Endodermal cell (in vitro differentiated cells): ENCODE results near the gene TBC1D2B. TPM values are rescaled to one million over a fixed set of nuclear protein-coding genes. Genes with fewer than 3 reads are reported as not detected.

Source experiments
- DNase-seq: peaks from one replicate; pipeline ENCODE4 v3.0.0-alpha.2; 2017
- H3K27ac ChIP-seq: 2 replicates; pipeline ENCODE4 v1.5.1; 2013; ENCODE audit warnings: mild to moderate bottlenecking, low read depth, low read length, moderate library complexity
- H3K27me3 ChIP-seq: 2 replicates; pipeline ENCODE4 v1.6.1; 2013; ENCODE audit warnings: mild to moderate bottlenecking, low read length, moderate library complexity; ENCODE audit not compliant: insufficient read depth, control insufficient read depth, poor library complexity, severe bottlenecking
- H3K36me3 ChIP-seq: 2 replicates; pipeline ENCODE4 v1.7.0; 2013; ENCODE audit warnings: mild to moderate bottlenecking, low read length, moderate library complexity; ENCODE audit not compliant: control insufficient read depth, insufficient read depth
- H3K4me1 ChIP-seq: one replicate; pipeline ENCODE4 v1.7.0; 2013; ENCODE audit warnings: low read length; ENCODE audit not compliant: control insufficient read depth, insufficient read depth
- H3K4me3 ChIP-seq: 2 replicates; pipeline ENCODE4 v1.5.1; 2013; ENCODE audit warnings: mild to moderate bottlenecking, low read length, moderate library complexity
- H3K9ac ChIP-seq: 2 replicates; pipeline ENCODE4 v1.6.1; 2013; ENCODE audit warnings: mild to moderate bottlenecking, low read length, moderate library complexity; ENCODE audit not compliant: poor library complexity, severe bottlenecking; ENCODE audit errors: extremely low read depth
- H3K9me3 ChIP-seq: 2 replicates; pipeline ENCODE4 v1.6.1; 2013; ENCODE audit warnings: mild to moderate bottlenecking, low read length, moderate library complexity; ENCODE audit not compliant: control insufficient read depth
- H3K27ac Mint-ChIP-seq: 2 replicates; pipeline ENCODE4 v1.8.0; 2020; ENCODE audit warnings: mixed read lengths
- H3K27me3 Mint-ChIP-seq: 2 replicates; pipeline ENCODE4 v1.8.0; 2021; ENCODE audit warnings: mild to moderate bottlenecking, mixed read lengths; ENCODE audit not compliant: insufficient read depth
- H3K36me3 Mint-ChIP-seq: 2 replicates; pipeline ENCODE4 v1.8.0; 2020; ENCODE audit warnings: low read depth, mixed read lengths
- H3K4me1 Mint-ChIP-seq: 2 replicates; pipeline ENCODE4 v1.8.0; 2020; ENCODE audit warnings: mixed read lengths
- H3K4me3 Mint-ChIP-seq: 2 replicates; pipeline ENCODE4 v1.8.0; 2020; ENCODE audit warnings: mild to moderate bottlenecking, moderate library complexity, mixed read lengths
- H3K9me3 Mint-ChIP-seq: 2 replicates; pipeline ENCODE4 v1.8.0; 2020; ENCODE audit warnings: mild to moderate bottlenecking, mixed read lengths
- WGBS, 2 experiments: methylation state at CpG; one replicate each; pipeline versions ENCODE4 v1.1.5 to v1.1.7; 2013; ENCODE audit warnings: missing lambda C conversion rate in 2 of 2, mixed read lengths in 1 of 2; ENCODE audit not compliant: insufficient coverage in 1 of 2, insufficient read length in 1 of 2; 5-methylcytosine and 5-hydroxymethylcytosine counted together
- total RNA-seq, 2 donors: library from RNA; stranded (reverse); fragmentation: NEBNext Ultra II Directional in 1 of 2; extraction: Animal tissue kit (Norgen Biotek cat#: 25700) in 1 of 2; gene quantifications; 2 replicates in 1 of 2; 3 replicates in 1 of 2; pipeline ENCODE4 v1.2.1, GENCODE V29; 2021
- TF ChIP-seq, protein P1 (sequence below): fragments of 200-600 bp; sonication (generic); conservative IDR thresholded peaks from 2 replicates; pipeline ENCODE4 v1.5.0; 2021; ENCODE audit warnings: antibody characterized with exemption, mild to moderate bottlenecking

Gene TBC1D2B
- total RNA-seq, 2 donors from 2014 or later = 13.8 to 23.8 TPM

DNA sequence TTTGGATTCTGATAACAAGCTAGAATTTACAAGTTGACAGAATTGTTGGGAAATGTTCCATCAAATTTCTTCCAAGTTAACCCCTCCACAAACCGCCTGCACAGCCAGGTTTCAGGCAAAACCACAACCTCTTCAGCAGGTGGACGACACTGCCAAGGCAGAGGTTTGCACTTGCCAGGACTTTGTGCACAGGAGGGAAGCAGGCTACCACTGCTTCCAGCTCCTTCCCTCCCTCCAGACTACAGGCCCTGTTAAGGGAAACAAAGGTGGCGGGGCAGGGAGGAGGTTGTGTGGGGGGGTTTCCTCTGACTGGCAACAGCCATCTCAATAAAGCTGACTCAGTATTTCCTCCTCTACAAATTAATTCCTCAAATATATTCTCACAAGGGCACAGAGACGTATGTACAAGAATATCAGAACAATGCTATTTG is 42.2 kb downstream of the TBC1D2B start:
- Histone ChIP-seq H3K27ac (no peak overlapping the region), H3K9ac (no peak overlapping the region), H3K4me3 (no peak overlapping the region), H3K4me1 (no peaks in the 10 kb centered on the region), H3K27me3 (no peaks in the 10 kb centered on the region), H3K9me3 (no peaks in the 10 kb centered on the region), H3K36me3 (no peaks in the 10 kb centered on the region)
- WGBS, 2 experiments = 85% methylated on average over 3 of the region's 4 CpGs; no CpG with 5 or more reads in 1 of the 2 experiments
- DNase-seq = no peak
- Mint-ChIP-seq H3K36me3 (no peaks in the 10 kb centered on the region), H3K27ac (no peak overlapping the region), H3K9me3 (no peaks in the 10 kb centered on the region), H3K4me3 (no peak overlapping the region), H3K4me1 (no peaks in the 10 kb centered on the region), H3K27me3 (no peaks in the 10 kb centered on the region)
- TF ChIP-seq, protein P1, sequence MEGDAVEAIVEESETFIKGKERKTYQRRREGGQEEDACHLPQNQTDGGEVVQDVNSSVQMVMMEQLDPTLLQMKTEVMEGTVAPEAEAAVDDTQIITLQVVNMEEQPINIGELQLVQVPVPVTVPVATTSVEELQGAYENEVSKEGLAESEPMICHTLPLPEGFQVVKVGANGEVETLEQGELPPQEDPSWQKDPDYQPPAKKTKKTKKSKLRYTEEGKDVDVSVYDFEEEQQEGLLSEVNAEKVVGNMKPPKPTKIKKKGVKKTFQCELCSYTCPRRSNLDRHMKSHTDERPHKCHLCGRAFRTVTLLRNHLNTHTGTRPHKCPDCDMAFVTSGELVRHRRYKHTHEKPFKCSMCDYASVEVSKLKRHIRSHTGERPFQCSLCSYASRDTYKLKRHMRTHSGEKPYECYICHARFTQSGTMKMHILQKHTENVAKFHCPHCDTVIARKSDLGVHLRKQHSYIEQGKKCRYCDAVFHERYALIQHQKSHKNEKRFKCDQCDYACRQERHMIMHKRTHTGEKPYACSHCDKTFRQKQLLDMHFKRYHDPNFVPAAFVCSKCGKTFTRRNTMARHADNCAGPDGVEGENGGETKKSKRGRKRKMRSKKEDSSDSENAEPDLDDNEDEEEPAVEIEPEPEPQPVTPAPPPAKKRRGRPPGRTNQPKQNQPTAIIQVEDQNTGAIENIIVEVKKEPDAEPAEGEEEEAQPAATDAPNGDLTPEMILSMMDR = no peak

DNA sequence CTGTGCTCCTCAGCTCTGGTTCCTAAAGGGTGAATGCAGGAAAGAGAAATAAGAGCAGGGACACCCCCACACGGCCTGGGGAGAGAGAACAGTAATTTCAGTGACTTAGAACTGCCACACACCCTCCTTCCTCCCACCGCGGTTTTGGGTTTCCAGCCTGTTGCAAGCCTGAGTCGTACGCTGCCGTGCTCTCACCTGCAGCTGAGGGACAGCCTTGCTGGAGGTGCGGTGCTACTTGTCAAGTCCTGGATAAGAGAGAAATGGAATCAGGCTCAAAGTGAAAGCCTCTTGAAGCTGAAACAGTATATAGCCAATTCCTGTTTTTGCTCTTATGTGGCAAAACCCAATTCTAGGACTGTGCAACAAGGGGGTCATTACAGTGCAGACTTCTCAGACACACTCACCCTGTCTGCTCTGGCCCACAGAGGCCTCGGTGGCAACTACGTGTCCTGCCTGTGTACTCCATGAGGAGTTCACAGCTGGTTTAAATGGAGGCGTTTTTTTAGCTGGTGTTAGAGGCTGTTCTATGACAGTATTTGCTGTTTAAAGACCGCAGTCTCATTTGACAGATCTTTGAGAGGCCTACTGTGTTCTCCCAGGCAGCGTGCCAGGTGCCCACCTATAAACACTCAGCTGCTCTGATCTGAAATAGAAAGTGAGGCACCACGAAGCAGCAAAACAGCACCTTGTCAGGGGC is 42.9 kb downstream of the TBC1D2B start:
- H3K27ac Mint-ChIP-seq = no peak overlapping the region
- Histone ChIP-seq H3K27me3 (no peaks in the 10 kb centered on the region), H3K4me3 (no peak overlapping the region), H3K9me3 (no peaks in the 10 kb centered on the region), H3K4me1 (no peaks in the 10 kb centered on the region), H3K9ac (no peak overlapping the region), H3K36me3 (no peaks in the 10 kb centered on the region), H3K27ac (no peak overlapping the region)
- 86% methylated on average over 7 to 13 of the region's 13 CpGs for WGBS, 2 experiments
- H3K27me3 Mint-ChIP-seq = no peaks in the 10 kb centered on the region
- DNase-seq = no peak
- no peaks in the 10 kb centered on the region for H3K36me3 Mint-ChIP-seq
- H3K4me1 Mint-ChIP-seq = no peaks in the 10 kb centered on the region
- H3K9me3 Mint-ChIP-seq = no peaks in the 10 kb centered on the region
- TF ChIP-seq, protein P1 = no peak
- H3K4me3 Mint-ChIP-seq = no peak overlapping the region

DNA sequence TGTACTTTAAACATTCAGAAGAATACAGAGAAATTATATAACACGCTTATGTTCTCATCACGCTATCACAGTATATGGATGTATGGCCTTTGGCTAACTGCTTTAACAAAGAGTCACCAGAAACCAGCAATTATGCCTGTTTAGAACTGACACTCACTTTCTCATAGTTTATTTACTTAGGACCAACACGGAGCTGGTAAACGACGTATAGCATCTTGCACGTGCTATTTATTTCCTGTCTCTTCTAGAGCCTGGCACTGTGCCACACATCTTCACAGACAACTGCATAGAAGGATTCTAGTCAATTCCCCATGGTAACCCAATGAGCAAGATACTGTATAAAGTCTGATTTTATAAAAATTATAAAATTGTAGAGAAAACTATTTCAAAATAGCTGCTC is 43.6 kb downstream of the TBC1D2B start:
- Mint-ChIP-seq H3K9me3 (no peaks in the 10 kb centered on the region), H3K27me3 (no peaks in the 10 kb centered on the region), H3K27ac (no peak overlapping the region), H3K4me3 (no peak overlapping the region), H3K4me1 (no peaks in the 10 kb centered on the region), H3K36me3 (peaks cover 2% of the 10 kb centered on the region)
- Histone ChIP-seq H3K27ac (no peak overlapping the region), H3K4me3 (no peak overlapping the region), H3K27me3 (no peaks in the 10 kb centered on the region), H3K4me1 (no peaks in the 10 kb centered on the region), H3K9me3 (no peaks in the 10 kb centered on the region), H3K36me3 (no peaks in the 10 kb centered on the region), H3K9ac (no peak overlapping the region)
- 93 to 95% methylated on average over 6 of the region's 6 CpGs for WGBS, 2 experiments
- TF ChIP-seq, protein P1 = no peak
- DNase-seq = no peak
